Measurements from ENCODE around the gene SOCS6. TPM values are rescaled to one million over a fixed set of nuclear protein-coding genes. Genes with fewer than 3 reads are reported as not detected.
"Not testable (repeated sequence)": the region's sequence is repeated elsewhere in the genome, so short reads cannot be mapped to it uniquely, and the experiment has no call there.

The SOCS6 gene
- total and polyA plus RNA-seq, 4 donors: 5.9 to 22.8 (median 15.5) TPM

GRCh38 chr18:70333757-70334156 lies 44.9 kb downstream of the SOCS6 start:
- intact Hi-C loops (cut with DNase I): loop anchor here in 1 of 2 donors (10.0 kb wide), 1 partner anchor 91 kb away; no protein-coding TSS in a partner anchor
- Histone ChIP-seq H3K27me3 (ENCODE audit: control insufficient read depth in 1 of 2, insufficient read depth in 2 of 2, low read length in 1 of 2) (no peaks in the 10 kb centered on the region), H3K4me3 (ENCODE audit: low read length in 2 of 2) (no peak overlapping the region), H3K36me3 (ENCODE audit: control insufficient read depth in 1 of 2, insufficient read depth in 2 of 2, low read length in 1 of 2) (no peaks in the 10 kb centered on the region), H3K9me3 (ENCODE audit: control insufficient read depth, low read length) (no peaks in the 10 kb centered on the region), H3K4me1 (ENCODE audit: control insufficient read depth in 1 of 2, insufficient read depth in 2 of 2, low read length in 2 of 2) (peaks cover 0 to 4% of the 10 kb centered on the region in 2 donors), H3K27ac (ENCODE audit: low read depth in 1 of 2, low read length in 2 of 2) (peak overlapping the region; percentile 2 to 51)
- DNase-seq (no peak), ATAC-seq (ENCODE audit: low FRiP score) (peak; percentile 69)
- 4 to 13% methylated on average over 2 of the region's 2 CpGs for WGBS, 2 donors

GRCh38 chr18:70334264-70334663 lies 45.4 kb downstream of the SOCS6 start:
- H3K4me3 ChIP-seq (ENCODE audit: low read length in 2 of 2): no peak overlapping the region
- H3K9me3 ChIP-seq (ENCODE audit: control insufficient read depth, low read length): no peaks in the 10 kb centered on the region
- H3K27ac ChIP-seq (ENCODE audit: low read depth in 1 of 2, low read length in 2 of 2): peak overlapping the region; percentile 2 to 51
- 100% methylated on average over 1 of the region's 1 CpG for WGBS, 2 donors
- DNase-seq (no peak), ATAC-seq (ENCODE audit: low FRiP score) (no peak)
- no peaks in the 10 kb centered on the region for H3K36me3 ChIP-seq (ENCODE audit: control insufficient read depth in 1 of 2, insufficient read depth in 2 of 2, low read length in 1 of 2)
- H3K27me3 ChIP-seq (ENCODE audit: control insufficient read depth in 1 of 2, insufficient read depth in 2 of 2, low read length in 1 of 2): no peaks in the 10 kb centered on the region
- peaks cover 0 to 4% of the 10 kb centered on the region in 2 donors for H3K4me1 ChIP-seq (ENCODE audit: control insufficient read depth in 1 of 2, insufficient read depth in 2 of 2, low read length in 2 of 2)
- intact Hi-C loops (cut with DNase I): loop anchor here in 1 of 2 donors (10.0 kb wide), 1 partner anchor 91 kb away; no protein-coding TSS in a partner anchor

- WGBS, 2 donors: 55 to 65% methylated on average over 5 of the region's 5 CpGs
- no peak overlapping the region for H3K4me3 ChIP-seq (ENCODE audit: low read length in 2 of 2)
- no peaks in the 10 kb centered on the region for H3K9me3 ChIP-seq (ENCODE audit: control insufficient read depth, low read length)
- no peaks in the 10 kb centered on the region for H3K36me3 ChIP-seq (ENCODE audit: control insufficient read depth in 1 of 2, insufficient read depth in 2 of 2, low read length in 1 of 2)
- H3K27ac ChIP-seq (ENCODE audit: low read depth in 1 of 2, low read length in 2 of 2): no peak overlapping the region
- ATAC-seq (ENCODE audit: low FRiP score) (no peak), DNase-seq (no peak)
- intact Hi-C loops (cut with DNase I): loop anchor here (5.0 to 10.0 kb wide), 2 partner anchors 87 to 90 kb away; no protein-coding TSS in a partner anchor
- peaks cover 0 to 4% of the 10 kb centered on the region in 2 donors for H3K4me1 ChIP-seq (ENCODE audit: control insufficient read depth in 1 of 2, insufficient read depth in 2 of 2, low read length in 2 of 2)
- no peaks in the 10 kb centered on the region for H3K27me3 ChIP-seq (ENCODE audit: control insufficient read depth in 1 of 2, insufficient read depth in 2 of 2, low read length in 1 of 2)
These were observed 46.0 kb downstream of the SOCS6 start for GRCh38 chr18:70334728-70335329.

- Histone ChIP-seq H3K9me3 (ENCODE audit: control insufficient read depth, low read length) (no peaks in the 10 kb centered on the region), H3K4me3 (ENCODE audit: low read length in 2 of 2) (no peak overlapping the region), H3K4me1 (ENCODE audit: control insufficient read depth in 1 of 2, insufficient read depth in 2 of 2, low read length in 2 of 2) (peaks cover 0 to 4% of the 10 kb centered on the region in 2 donors), H3K36me3 (ENCODE audit: control insufficient read depth in 1 of 2, insufficient read depth in 2 of 2, low read length in 1 of 2) (no peaks in the 10 kb centered on the region), H3K27me3 (ENCODE audit: control insufficient read depth in 1 of 2, insufficient read depth in 2 of 2, low read length in 1 of 2) (no peaks in the 10 kb centered on the region), H3K27ac (ENCODE audit: low read depth in 1 of 2, low read length in 2 of 2) (no peak overlapping the region)
- no peak for DNase-seq
- intact Hi-C loops (cut with DNase I): loop anchor here (5.0 to 10.0 kb wide), 2 partner anchors 86 to 89 kb away; no protein-coding TSS in a partner anchor
- ATAC-seq (ENCODE audit: low FRiP score): no peak
- 75 to 80% methylated on average over 5 of the region's 5 CpGs for WGBS, 2 donors
These were observed 47.3 kb downstream of the SOCS6 start for GRCh38 chr18:70335892-70336726.

- ATAC-seq (ENCODE audit: low FRiP score) (peak; percentile 61), DNase-seq (peak in 1 of 2 donors; percentile 51)
- intact Hi-C loops (cut with DNase I): loop anchor here (5.0 to 10.0 kb wide), 2 partner anchors 85 to 87 kb away; no protein-coding TSS in a partner anchor
- 73% methylated on average over 4 of the region's 4 CpGs for WGBS, 2 donors
- Histone ChIP-seq H3K27ac (ENCODE audit: low read depth in 1 of 2, low read length in 2 of 2) (no peak overlapping the region), H3K27me3 (ENCODE audit: control insufficient read depth in 1 of 2, insufficient read depth in 2 of 2, low read length in 1 of 2) (no peaks in the 10 kb centered on the region), H3K4me1 (ENCODE audit: control insufficient read depth in 1 of 2, insufficient read depth in 2 of 2, low read length in 2 of 2) (no peaks in the 10 kb centered on the region), H3K36me3 (ENCODE audit: control insufficient read depth in 1 of 2, insufficient read depth in 2 of 2, low read length in 1 of 2) (no peaks in the 10 kb centered on the region), H3K4me3 (ENCODE audit: low read length in 2 of 2) (no peak overlapping the region), H3K9me3 (ENCODE audit: control insufficient read depth, low read length) (no peaks in the 10 kb centered on the region)
These were observed 48.5 kb downstream of the SOCS6 start for GRCh38 chr18:70337139-70337972.

GRCh38 chr18:70338890-70339289 lies 50.0 kb downstream of the SOCS6 start:
- no peak overlapping the region for H3K4me3 ChIP-seq (ENCODE audit: low read length in 2 of 2)
- H3K27me3 ChIP-seq (ENCODE audit: control insufficient read depth in 1 of 2, insufficient read depth in 2 of 2, low read length in 1 of 2): no peaks in the 10 kb centered on the region
- DNase-seq: no peak
- intact Hi-C loops (cut with DNase I): loop anchor here (5.0 to 10.0 kb wide), 2 partner anchors 83 to 86 kb away; no protein-coding TSS in a partner anchor
- no peaks in the 10 kb centered on the region for H3K36me3 ChIP-seq (ENCODE audit: control insufficient read depth in 1 of 2, insufficient read depth in 2 of 2, low read length in 1 of 2)
- no peaks in the 10 kb centered on the region for H3K4me1 ChIP-seq (ENCODE audit: control insufficient read depth in 1 of 2, insufficient read depth in 2 of 2, low read length in 2 of 2)
- ATAC-seq (ENCODE audit: low FRiP score): no peak
- no peaks in the 10 kb centered on the region for H3K9me3 ChIP-seq (ENCODE audit: control insufficient read depth, low read length)
- no peak overlapping the region for H3K27ac ChIP-seq (ENCODE audit: low read depth in 1 of 2, low read length in 2 of 2)

GRCh38 chr18:70339915-70340314 lies 51.1 kb downstream of the SOCS6 start:
- Histone ChIP-seq H3K4me3 (ENCODE audit: low read length in 2 of 2) (no peak overlapping the region), H3K9me3 (ENCODE audit: control insufficient read depth, low read length) (no peaks in the 10 kb centered on the region), H3K4me1 (ENCODE audit: control insufficient read depth in 1 of 2, insufficient read depth in 2 of 2, low read length in 2 of 2) (no peaks in the 10 kb centered on the region), H3K36me3 (ENCODE audit: control insufficient read depth in 1 of 2, insufficient read depth in 2 of 2, low read length in 1 of 2) (no peaks in the 10 kb centered on the region), H3K27me3 (ENCODE audit: control insufficient read depth in 1 of 2, insufficient read depth in 2 of 2, low read length in 1 of 2) (no peaks in the 10 kb centered on the region), H3K27ac (ENCODE audit: low read depth in 1 of 2, low read length in 2 of 2) (no peak overlapping the region)
- DNase-seq: no peak
- ATAC-seq (ENCODE audit: low FRiP score): no peak
- intact Hi-C loops (cut with DNase I): loop anchor here (5.0 to 10.0 kb wide), 2 partner anchors 82 to 85 kb away; no protein-coding TSS in a partner anchor

- DNase-seq; H3K36me3 ChIP-seq (ENCODE audit: control insufficient read depth in 1 of 2, insufficient read depth in 2 of 2, low read length in 1 of 2); intact Hi-C loops (cut with DNase I); ATAC-seq (ENCODE audit: low FRiP score); H3K27ac ChIP-seq (ENCODE audit: low read depth in 1 of 2, low read length in 2 of 2); H3K27me3 ChIP-seq (ENCODE audit: control insufficient read depth in 1 of 2, insufficient read depth in 2 of 2, low read length in 1 of 2); H3K9me3 ChIP-seq (ENCODE audit: control insufficient read depth, low read length); H3K4me3 ChIP-seq (ENCODE audit: low read length in 2 of 2); H3K4me1 ChIP-seq (ENCODE audit: control insufficient read depth in 1 of 2, insufficient read depth in 2 of 2, low read length in 2 of 2): not testable (repeated sequence)
- 94 to 98% methylated on average over 3 of the region's 3 CpGs for WGBS, 2 donors
These were observed 59.6 kb downstream of the SOCS6 start for GRCh38 chr18:70348481-70348880.

Data from aorta (tissue), 5 donors.